ENCODE measurements around the gene TBC1D22A.

TBC1D22A gene

GRCh38 chr22:46774980-46775849 is 12.8 kb downstream of the TBC1D22A start (continued):
- TF ChIP-seq CSRNP3 (CRISPR knock-in tag; IDR thresholded peaks at IDR 0.05), result no peak
- no peak for TF ChIP-seq SNAI2 (CRISPR knock-in tag; IDR thresholded peaks at IDR 0.05)
- no peak for TF ChIP-seq CSDC2 (CRISPR knock-in tag; IDR thresholded peaks at IDR 0.05)

- TF ChIP-seq OSR1 (CRISPR knock-in tag; IDR thresholded peaks at IDR 0.05) (no peak), PATZ1 (CRISPR knock-in tag; IDR thresholded peaks at IDR 0.05; ENCODE audit: borderline replicate concordance) (no peak), POU6F1 (CRISPR knock-in tag; IDR thresholded peaks at IDR 0.05; ENCODE audit: borderline replicate concordance, low read depth) (no peak), ZFP3 (CRISPR knock-in tag; IDR thresholded peaks at IDR 0.05) (no peak), CSDC2 (CRISPR knock-in tag; IDR thresholded peaks at IDR 0.05) (no peak), CSRNP3 (CRISPR knock-in tag; IDR thresholded peaks at IDR 0.05) (no peak), TCF4 (CRISPR knock-in tag; IDR thresholded peaks at IDR 0.05; ENCODE audit: borderline replicate concordance) (no peak), ARNTL (CRISPR knock-in tag; IDR thresholded peaks at IDR 0.05; ENCODE audit: borderline replicate concordance, low read depth) (no peak), SNAI2 (CRISPR knock-in tag; IDR thresholded peaks at IDR 0.05) (no peak), ZFP30 (CRISPR knock-in tag; IDR thresholded peaks at IDR 0.05) (no peak), ZC3H10 (CRISPR knock-in tag; IDR thresholded peaks at IDR 0.05) (no peak), RARB (CRISPR knock-in tag; IDR thresholded peaks at IDR 0.05) (no peak)
- no peak for ATAC-seq
These were observed 13.7 kb downstream of the TBC1D22A start for GRCh38 chr22:46775850-46776826.

- no peak for TF ChIP-seq RARB (CRISPR knock-in tag; IDR thresholded peaks at IDR 0.05)
- no peak for TF ChIP-seq TSHZ2 (CRISPR knock-in tag; IDR thresholded peaks at IDR 0.05)
- TF ChIP-seq ZNF8 (CRISPR knock-in tag; IDR thresholded peaks at IDR 0.05), result no peak
- TF ChIP-seq ESRRG (CRISPR knock-in tag; IDR thresholded peaks at IDR 0.05), result no peak
- TF ChIP-seq ZFP3 (CRISPR knock-in tag; IDR thresholded peaks at IDR 0.05), result no peak
- no peak for TF ChIP-seq TOX (CRISPR knock-in tag; IDR thresholded peaks at IDR 0.05; ENCODE audit: borderline replicate concordance)
- TF ChIP-seq CSRNP3 (CRISPR knock-in tag; IDR thresholded peaks at IDR 0.05), result no peak
- TF ChIP-seq ISL1 (CRISPR knock-in tag; IDR thresholded peaks at IDR 0.05), result no peak
- TF ChIP-seq ARNTL (CRISPR knock-in tag; IDR thresholded peaks at IDR 0.05; ENCODE audit: borderline replicate concordance, low read depth), result no peak
- TF ChIP-seq SNAI2 (CRISPR knock-in tag; IDR thresholded peaks at IDR 0.05), result no peak
- TF ChIP-seq PPARA (CRISPR knock-in tag; IDR thresholded peaks at IDR 0.05; ENCODE audit: borderline replicate concordance), result no peak
- no peak for TF ChIP-seq GLIS3 (CRISPR knock-in tag; IDR thresholded peaks at IDR 0.05)
- TF ChIP-seq CREB5 (CRISPR knock-in tag; IDR thresholded peaks at IDR 0.05; ENCODE audit: low read depth), result no peak
- no peak for TF ChIP-seq ZC3H10 (CRISPR knock-in tag; IDR thresholded peaks at IDR 0.05)
- TF ChIP-seq TCF4 (CRISPR knock-in tag; IDR thresholded peaks at IDR 0.05; ENCODE audit: borderline replicate concordance), result no peak
- no peak for ATAC-seq
These were observed 14.6 kb downstream of the TBC1D22A start for GRCh38 chr22:46776876-46777608.
